K562 (cell line): ENCODE data around the gene LAMB1. TPM values are rescaled to one million over a fixed set of nuclear protein-coding genes. Genes with fewer than 3 reads are reported as not detected.

Experiments
- ATAC-seq: fragments of 200-7000 bp; cut with Tn5 transposase; 3 replicates; pipeline ENCODE4 v1.9.1; 2020; ENCODE audit warnings: moderate library complexity
- BruUV-seq: library from RNA; stranded (reverse); fragments of 400-500 nt; replicated peaks from 2 replicates; lab custom pipeline; 2021; lab: Mats Ljungman, UMichigan
- CTCF ChIA-PET: fragments of 300-600 bp; formaldehyde crosslinking; extraction: SDS; loops from one replicate; lab custom pipeline; 2021; ENCODE audit warnings: low intra/inter-chr PET ratio; lab: Yijun Ruan, JAX
- POLR2A ChIA-PET: fragments of 300-600, 350-650 bp; sonication (Branson Sonifier 250); formaldehyde crosslinking; extraction: SDS; loops from one replicate; lab custom pipeline; 2021; ENCODE audit warnings: antibody characterized with exemption, inconsistent platforms; lab: Yijun Ruan, JAX
- DNase-seq, 4 experiments: peaks; one replicate each; pipeline versions ENCODE4 v3.0.0 to v3.0.0-alpha.2; 2011 to 2018; ENCODE audit warnings: low spot score in 3 of 4, mixed read lengths in 3 of 4; ENCODE audit errors: extremely low read depth in 1 of 4
- FAIRE-seq: peaks from 2 replicates; lab custom pipeline; 2011; peaks lifted over from hg19 to GRCh38; lab: Jason Lieb, UNC
- H2AFZ ChIP-seq: 2 replicates; pipeline ENCODE4 v1.6.0; 2011; ENCODE audit warnings: low read depth, low read length, control low read depth, inconsistent platforms
- H3K27ac ChIP-seq: fragments of 200-600 bp; 3 replicates; pipeline ENCODE4 v1.8.0; 2011; ENCODE audit warnings: low read depth, mild to moderate bottlenecking, control low read depth, inconsistent platforms, low read length, moderate library complexity, mixed read lengths; ENCODE audit errors: extremely low read depth
- H3K27me3 ChIP-seq, 2 experiments: fragments of 300-600 bp in 1 of 2; 2 replicates in 1 of 2; 3 replicates in 1 of 2; pipeline versions ENCODE4 v1.6.0 to v1.8.0; 2011; ENCODE audit warnings: inconsistent platforms in 2 of 2, low read length in 2 of 2, mild to moderate bottlenecking in 1 of 2, mixed read lengths in 1 of 2, moderate library complexity in 1 of 2; ENCODE audit not compliant: control insufficient read depth in 2 of 2, insufficient read depth in 2 of 2
- H3K36me3 ChIP-seq: fragments of 300-600 bp; 3 replicates; pipeline ENCODE4 v1.8.0; 2011; ENCODE audit warnings: mild to moderate bottlenecking, low read length, inconsistent platforms; ENCODE audit not compliant: control insufficient read depth, insufficient read depth
- H3K4me1 ChIP-seq, 2 experiments: fragments of 200-600 bp in 1 of 2; replicated peaks in 1 of 2; 2 replicates in 1 of 2; 3 replicates in 1 of 2; pipeline versions ENCODE4 v1.5.1 to v1.8.0; 2011; ENCODE audit warnings: inconsistent platforms in 2 of 2, low read length in 2 of 2, mild to moderate bottlenecking in 1 of 2, mixed read lengths in 1 of 2, moderate library complexity in 1 of 2; ENCODE audit not compliant: control insufficient read depth in 2 of 2, insufficient read depth in 2 of 2
- H3K4me2 ChIP-seq: 2 replicates; pipeline ENCODE4 v1.6.1; 2011; ENCODE audit warnings: low read length, control low read depth, inconsistent platforms, mixed read lengths; ENCODE audit not compliant: insufficient read depth
- H3K4me3 ChIP-seq: fragments of 200-600 bp; sonication (generic), shearing (Covaris generic); 2 replicates; pipeline ENCODE4 v1.5.1; 2016; ENCODE audit warnings: control low read depth, inconsistent platforms
- H3K79me2 ChIP-seq: fragments of 200-600 bp; 3 replicates; pipeline ENCODE4 v1.8.0; 2011; ENCODE audit warnings: low read length, inconsistent platforms; ENCODE audit not compliant: control insufficient read depth, insufficient read depth
- H3K9ac ChIP-seq, 2 experiments: 2 replicates each; pipeline versions ENCODE4 v1.6.0 to v1.6.1; 2011; ENCODE audit warnings: low read depth in 2 of 2, low read length in 2 of 2, control low read depth in 1 of 2, inconsistent platforms in 1 of 2, mild to moderate bottlenecking in 1 of 2, mixed read lengths in 1 of 2; ENCODE audit not compliant: insufficient read depth in 1 of 2
- H3K9me1 ChIP-seq: one replicate; pipeline ENCODE4 v1.6.0; 2011; ENCODE audit warnings: inconsistent platforms, mild to moderate bottlenecking, low read length, moderate library complexity; ENCODE audit not compliant: control insufficient read depth, insufficient read depth
- H3K9me3 ChIP-seq: replicated peaks from 2 replicates; pipeline ENCODE4 v1.5.1; 2011; ENCODE audit warnings: low read depth, low read length, inconsistent platforms; ENCODE audit not compliant: control insufficient read depth, insufficient read depth
- H4K20me1 ChIP-seq: replicated peaks from 2 replicates; pipeline ENCODE4 v1.6.1; 2011; ENCODE audit warnings: low read length, inconsistent platforms, mixed read lengths; ENCODE audit not compliant: control insufficient read depth, insufficient read depth
- ESRRA ChIP-seq: fragments of 450-650 bp; IDR thresholded peaks from 2 replicates; pipeline ENCODE4 v1.6.1; 2014; ENCODE audit warnings: low read depth, mild to moderate bottlenecking, moderate library complexity, borderline replicate concordance
- ETS2 ChIP-seq: IDR thresholded peaks from 2 replicates; pipeline ENCODE4 v1.6.1; 2016; ENCODE audit warnings: borderline replicate concordance, missing genetic modification characterization, mild to moderate bottlenecking, moderate library complexity, missing compliant biosample characterization; ENCODE audit not compliant: poor library complexity, severe bottlenecking
- ETV5 ChIP-seq: sonication (generic); formaldehyde crosslinking; IDR thresholded peaks from 2 replicates; pipeline ENCODE4 v1.4.0; 2020; ENCODE audit warnings: low read depth, mild to moderate bottlenecking, missing genetic modification reagents
- HNRNPL ChIP-seq: fragments of 200-400 bp; formaldehyde crosslinking; IDR thresholded peaks from 2 replicates; pipeline ENCODE4 v1.6.1; 2017; ENCODE audit warnings: low read depth, mild to moderate bottlenecking, low read length
- KDM5B ChIP-seq: fragments of 200-600 bp; sonication (generic); IDR thresholded peaks from 2 replicates; pipeline ENCODE4 v1.6.1; 2012; ENCODE audit warnings: low read depth, mild to moderate bottlenecking, moderate library complexity, low read length, control low read depth, inconsistent platforms; ENCODE audit not compliant: insufficient replicate concordance
- MEIS2 ChIP-seq: fragments of 450-650 bp; IDR thresholded peaks from 2 replicates; pipeline ENCODE4 v1.6.1; 2014; ENCODE audit warnings: mild to moderate bottlenecking; ENCODE audit not compliant: partially characterized antibody
- NFATC3 ChIP-seq: fragments of 450-650 bp; IDR thresholded peaks from 2 replicates; pipeline ENCODE4 v1.6.1; 2017; ENCODE audit warnings: mild to moderate bottlenecking
- PRPF4 ChIP-seq: fragments of 200-400 bp; formaldehyde crosslinking; IDR thresholded peaks from one replicate; pipeline ENCODE4 v1.6.1; 2017; ENCODE audit warnings: low read length, low read depth, mild to moderate bottlenecking; ENCODE audit not compliant: insufficient read depth, poor library complexity, severe bottlenecking
- TCFL5 ChIP-seq: fragments of 250-450 bp; sonication (Bioruptor Pico); conservative IDR thresholded peaks from 2 replicates; pipeline ENCODE4 v1.6.1; 2021; ENCODE audit warnings: mild to moderate bottlenecking, moderate library complexity, matching md5 sums
- ZBTB26 ChIP-seq: fragments of 450-650 bp; formaldehyde crosslinking; IDR thresholded peaks from 2 replicates; pipeline ENCODE4 v1.4.0; 2022; ENCODE audit warnings: missing genetic modification characterization
- ZNF3 ChIP-seq: fragments of 250-450 bp; sonication (Bioruptor Pico); IDR thresholded peaks from 2 replicates; pipeline ENCODE4 v1.5.0; 2021; ENCODE audit warnings: mild to moderate bottlenecking, moderate library complexity
- ZNF436 ChIP-seq: fragments of 250-450, 450-650 bp; sonication (Bioruptor Pico); formaldehyde crosslinking; IDR thresholded peaks from 2 replicates; pipeline ENCODE4 v1.7.0; 2020; ENCODE audit warnings: mild to moderate bottlenecking
- WGBS: fragments of 100-300 bp; shearing (Covaris generic); methylation state at CpG from one replicate; pipeline ENCODE4 v1.1.6; 2016; ENCODE audit warnings: low coverage, mixed read lengths; ENCODE audit not compliant: insufficient coverage; ENCODE audit errors: missing lambda C conversion rate; 5-methylcytosine and 5-hydroxymethylcytosine counted together
- in situ Hi-C: fragments of 300-500 bp; cut with MboI; formaldehyde crosslinking; loops from 4 replicates; pipeline ENCODE4 v1.15.0; 2018; ENCODE audit warnings: inconsistent platforms, mixed read lengths
- intact Hi-C: fragments of 100-400 bp; cut with micrococcal nuclease; formaldehyde crosslinking; loops from 2 replicates; pipeline ENCODE4 v1.14.2; 2022
- polyA plus RNA-seq, 8 experiments: library from polyadenylated mRNA; depleted of rRNA in 4 of 8; stranded (reverse) in 5 of 8; unstranded in 3 of 8; fragments of >200 nt; fragmentation: Nextera tagmentation in 2 of 8; fragmentation: Illumina TruSeq in 1 of 8; extraction: Ambion mirVana in 2 of 8; extraction: Trizol in 1 of 8; gene quantifications; 2 replicates each; pipeline versions ENCODE4 v1.2.1 to v1.2.3, GENCODE V29; 2011 to 2014; ENCODE audit warnings: inconsistent platforms in 1 of 8, missing spikeins in 1 of 8
- total RNA-seq, 7 experiments: library from RNA; depleted of rRNA in 6 of 7; stranded (reverse); fragments of >200 nt in 6 of 7; fragmentation: Illumina TruSeq in 2 of 7; extraction: Trizol in 2 of 7; gene quantifications; 2 replicates each; pipeline versions ENCODE4 v1.2.1 to v1.2.3, GENCODE V29; 2011 to 2021; ENCODE audit warnings: low replicate concordance in 1 of 7
- TF ChIP-seq, protein P1 (sequence below): sonication (generic); IDR thresholded peaks from 2 replicates; pipeline ENCODE4 v1.6.1; 2016
- TF ChIP-seq, protein P2 (sequence below), 2 experiments: fragments of 200-800 bp in 1 of 2; sonication (Bioruptor generic) in 1 of 2; sonication (generic) in 1 of 2; formaldehyde crosslinking in 1 of 2; IDR thresholded peaks in 1 of 2; conservative IDR thresholded peaks in 1 of 2; 2 replicates each; pipeline versions ENCODE4 v1.5.0 to v1.6.1; 2016 to 2020; ENCODE audit warnings: missing compliant biosample characterization in 1 of 2, missing genetic modification characterization in 1 of 2, missing genetic modification reagents in 1 of 2

LAMB1 gene
- total and polyA plus RNA-seq, 9 of the 15 experiments (the other 6 are each of a cell fraction or from before 2014, with no cell fraction given): 6.0 to 17.7 (median 12.3) TPM

GRCh38 chr7:108018668-108019067, 15.7 kb upstream of the LAMB1 start:
- FAIRE-seq: no peak
- POLR2A ChIA-PET: interaction anchor here (0.6 to 1.5 kb wide), 3 partner anchors 15 to 53 kb away, joined by 3 to 4 read pairs (median 3); no protein-coding TSS in a partner anchor

GRCh38 chr7:108017776-108018151, 14.8 kb upstream of the LAMB1 start:
- peaks cover 3 to 18% of the 10 kb centered on the region in 2 experiments for H3K4me1 ChIP-seq
- H3K27me3 ChIP-seq: no peaks in the 10 kb centered on the region; a peak in 1 of 5 replicates
- H3K4me2 ChIP-seq: no peak overlapping the region
- no peaks in the 10 kb centered on the region for H3K9me1 ChIP-seq
- no peak overlapping the region for H3K9ac ChIP-seq
- H2AFZ ChIP-seq: no peak overlapping the region; the same call in 1 of the 2 replicates
- no peaks in the 10 kb centered on the region for H4K20me1 ChIP-seq
- in situ Hi-C loops: no loop called here
- CTCF ChIA-PET: no interaction called here
- H3K79me2 ChIP-seq: no peaks in the 10 kb centered on the region
- BruUV-seq: no TSS peak
- H3K9me3 ChIP-seq: no peaks in the 10 kb centered on the region
- H3K27ac ChIP-seq: no peak overlapping the region
- no peak for DNase-seq
- intact Hi-C loops: loop anchor here (5.0 kb wide), 1 partner anchor 100 kb away; no protein-coding TSS in a partner anchor
- no peaks in the 10 kb centered on the region for H3K36me3 ChIP-seq
- POLR2A ChIA-PET: interaction anchor here (1.4 kb wide), 1 partner anchor 19 kb away, joined by 6 read pairs; no protein-coding TSS in a partner anchor
- FAIRE-seq: no peak
- H3K4me3 ChIP-seq: no peak overlapping the region
- ATAC-seq: no peak
- WGBS: 42% methylated on average over 4 of the region's 4 CpGs
- TF ChIP-seq KDM5B (no peak), NFATC3 (no peak), ZBTB26 (no peak), ETV5 (no peak), ZNF436 (CRISPR knock-in tag) (no peak), TCFL5 (CRISPR knock-in tag) (no peak), MEIS2 (no peak)
- TF ChIP-seq, protein P1, sequence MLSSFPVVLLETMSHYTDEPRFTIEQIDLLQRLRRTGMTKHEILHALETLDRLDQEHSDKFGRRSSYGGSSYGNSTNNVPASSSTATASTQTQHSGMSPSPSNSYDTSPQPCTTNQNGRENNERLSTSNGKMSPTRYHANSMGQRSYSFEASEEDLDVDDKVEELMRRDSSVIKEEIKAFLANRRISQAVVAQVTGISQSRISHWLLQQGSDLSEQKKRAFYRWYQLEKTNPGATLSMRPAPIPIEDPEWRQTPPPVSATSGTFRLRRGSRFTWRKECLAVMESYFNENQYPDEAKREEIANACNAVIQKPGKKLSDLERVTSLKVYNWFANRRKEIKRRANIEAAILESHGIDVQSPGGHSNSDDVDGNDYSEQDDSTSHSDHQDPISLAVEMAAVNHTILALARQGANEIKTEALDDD: no peak
- TF ChIP-seq, protein P2, sequence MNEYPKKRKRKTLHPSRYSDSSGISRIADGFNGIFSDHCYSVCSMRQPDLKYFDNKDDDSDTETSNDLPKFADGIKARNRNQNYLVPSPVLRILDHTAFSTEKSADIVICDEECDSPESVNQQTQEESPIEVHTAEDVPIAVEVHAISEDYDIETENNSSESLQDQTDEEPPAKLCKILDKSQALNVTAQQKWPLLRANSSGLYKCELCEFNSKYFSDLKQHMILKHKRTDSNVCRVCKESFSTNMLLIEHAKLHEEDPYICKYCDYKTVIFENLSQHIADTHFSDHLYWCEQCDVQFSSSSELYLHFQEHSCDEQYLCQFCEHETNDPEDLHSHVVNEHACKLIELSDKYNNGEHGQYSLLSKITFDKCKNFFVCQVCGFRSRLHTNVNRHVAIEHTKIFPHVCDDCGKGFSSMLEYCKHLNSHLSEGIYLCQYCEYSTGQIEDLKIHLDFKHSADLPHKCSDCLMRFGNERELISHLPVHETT (CRISPR knock-in tag; conservative IDR thresholded peaks at IDR 0.05 in 1 of 2, IDR thresholded peaks at IDR 0.05 in 1 of 2): no peak

More at GRCh38 chr7:108018668-108019067, 15.7 kb upstream of the LAMB1 start:
- Histone ChIP-seq H3K4me1 (peaks cover 0 to 12% of the 10 kb centered on the region in 2 experiments; a peak in 3 of 5 replicates), H3K79me2 (no peaks in the 10 kb centered on the region), H3K9ac (no peak overlapping the region), H3K4me3 (no peak overlapping the region), H3K9me1 (no peaks in the 10 kb centered on the region), H3K27ac (no peak overlapping the region), H3K4me2 (no peak overlapping the region), H3K27me3 (no peaks in the 10 kb centered on the region; a peak in 1 of 5 replicates), H3K9me3 (no peaks in the 10 kb centered on the region), H2AFZ (no peak overlapping the region), H4K20me1 (no peaks in the 10 kb centered on the region), H3K36me3 (no peaks in the 10 kb centered on the region)
- CTCF ChIA-PET: no interaction called here
- no peak for TF ChIP-seq ETS2
- no peak for TF ChIP-seq ESRRA
- TF ChIP-seq PRPF4: no peak
- no peak for TF ChIP-seq HNRNPL
- no peak for TF ChIP-seq ZNF3 (CRISPR knock-in tag)
- 45% methylated on average over 4 of the region's 4 CpGs for WGBS
- intact Hi-C loops (loop anchor here (5.0 kb wide), 1 partner anchor 101 kb away; no protein-coding TSS in a partner anchor), in situ Hi-C loops (no loop called here)
- ATAC-seq (no peak; the same call in 2 of the 3 replicates), DNase-seq (no peak)
- no TSS peak for BruUV-seq
